GM23338 (cell line): Measurements from ENCODE around the gene CD72.

Experiments
- CREB1 ChIP-seq: fragments of 250-450 bp; sonication (Bioruptor Pico); IDR thresholded peaks from 2 replicates; pipeline ENCODE4 v1.5.0; 2020; ENCODE audit warnings: low read depth, mild to moderate bottlenecking, moderate library complexity
- CTCF ChIP-seq, 2 experiments: fragments of 200-600 bp in 1 of 2; sonication (generic) in 1 of 2; conservative IDR thresholded peaks; 2 replicates each; pipeline versions ENCODE4 v1.5.1 to v1.6.1; 2016 to 2017; ENCODE audit warnings: antibody characterized with exemption in 2 of 2, low read depth in 2 of 2, mild to moderate bottlenecking in 2 of 2, moderate library complexity in 1 of 2
- EZH2 ChIP-seq: fragments of 200-600 bp; sonication (generic); IDR thresholded peaks from one replicate; pipeline ENCODE4 v1.8.0; 2017; ENCODE audit warnings: antibody characterized with exemption, mild to moderate bottlenecking, low read depth; ENCODE audit not compliant: unreplicated experiment
- EZH2phosphoT487 ChIP-seq: fragments of 200-600 bp; sonication (generic); IDR thresholded peaks from one replicate; pipeline ENCODE4 v1.8.1; 2018; ENCODE audit warnings: antibody characterized with exemption; ENCODE audit not compliant: unreplicated experiment
- NANOG ChIP-seq: IDR thresholded peaks from 2 replicates; pipeline ENCODE4 v1.6.1; 2016; ENCODE audit warnings: antibody characterized with exemption, borderline replicate concordance
- POLR2AphosphoS5 ChIP-seq: IDR thresholded peaks from 2 replicates; pipeline ENCODE4 v1.6.1; 2016; ENCODE audit warnings: antibody characterized with exemption, low read depth
- ZNF114 ChIP-seq: fragments of 250-450 bp; sonication (Bioruptor Pico); IDR thresholded peaks from 2 replicates; pipeline ENCODE4 v1.5.0; 2020; ENCODE audit warnings: mild to moderate bottlenecking, moderate library complexity
- ZNF331 ChIP-seq: fragments of 250-450 bp; sonication (Bioruptor Pico); IDR thresholded peaks from 2 replicates; pipeline ENCODE4 v1.5.0; 2020; ENCODE audit warnings: low read depth, mild to moderate bottlenecking, moderate library complexity
- TF ChIP-seq, protein P1 (sequence below): IDR thresholded peaks from one replicate; pipeline ENCODE4 v1.6.1; 2018; ENCODE audit warnings: antibody characterized with exemption; ENCODE audit not compliant: unreplicated experiment
- TF ChIP-seq, protein P2 (sequence below): IDR thresholded peaks from 2 replicates; pipeline ENCODE4 v1.6.1; 2016; ENCODE audit warnings: antibody characterized with exemption
- TF ChIP-seq, protein P3 (sequence below): fragments of 250-450 bp; sonication (Bioruptor Pico); IDR thresholded peaks from 2 replicates; pipeline ENCODE4 v1.5.0; 2020; ENCODE audit warnings: mild to moderate bottlenecking, moderate library complexity

DNA sequence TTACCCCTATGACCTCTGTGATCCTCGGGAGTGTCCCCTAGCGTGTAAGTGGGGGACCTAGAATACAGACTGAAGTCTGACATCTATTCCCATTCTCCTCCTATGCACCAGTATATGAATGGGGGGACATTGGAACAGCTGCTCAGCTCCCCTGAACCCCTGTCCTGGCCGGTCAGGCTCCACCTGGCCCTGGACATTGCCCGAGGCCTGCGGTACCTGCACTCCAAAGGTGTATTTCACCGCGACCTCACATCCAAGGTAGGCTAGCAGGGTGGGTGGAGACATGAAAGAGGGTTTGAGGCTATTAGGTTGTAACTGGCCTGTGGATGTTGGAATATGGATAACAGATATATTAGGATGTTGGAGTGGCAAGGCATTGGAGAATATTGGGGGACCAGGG lies 11.5 kb downstream of the CD72 start:
- TF ChIP-seq CTCF (conservative IDR thresholded peaks at IDR 0.05; ENCODE audit: low read depth in 2 of 2): no peak
- no peak for TF ChIP-seq EZH2
- no peak for TF ChIP-seq CREB1 (CRISPR knock-in tag)
- TF ChIP-seq, protein P1, sequence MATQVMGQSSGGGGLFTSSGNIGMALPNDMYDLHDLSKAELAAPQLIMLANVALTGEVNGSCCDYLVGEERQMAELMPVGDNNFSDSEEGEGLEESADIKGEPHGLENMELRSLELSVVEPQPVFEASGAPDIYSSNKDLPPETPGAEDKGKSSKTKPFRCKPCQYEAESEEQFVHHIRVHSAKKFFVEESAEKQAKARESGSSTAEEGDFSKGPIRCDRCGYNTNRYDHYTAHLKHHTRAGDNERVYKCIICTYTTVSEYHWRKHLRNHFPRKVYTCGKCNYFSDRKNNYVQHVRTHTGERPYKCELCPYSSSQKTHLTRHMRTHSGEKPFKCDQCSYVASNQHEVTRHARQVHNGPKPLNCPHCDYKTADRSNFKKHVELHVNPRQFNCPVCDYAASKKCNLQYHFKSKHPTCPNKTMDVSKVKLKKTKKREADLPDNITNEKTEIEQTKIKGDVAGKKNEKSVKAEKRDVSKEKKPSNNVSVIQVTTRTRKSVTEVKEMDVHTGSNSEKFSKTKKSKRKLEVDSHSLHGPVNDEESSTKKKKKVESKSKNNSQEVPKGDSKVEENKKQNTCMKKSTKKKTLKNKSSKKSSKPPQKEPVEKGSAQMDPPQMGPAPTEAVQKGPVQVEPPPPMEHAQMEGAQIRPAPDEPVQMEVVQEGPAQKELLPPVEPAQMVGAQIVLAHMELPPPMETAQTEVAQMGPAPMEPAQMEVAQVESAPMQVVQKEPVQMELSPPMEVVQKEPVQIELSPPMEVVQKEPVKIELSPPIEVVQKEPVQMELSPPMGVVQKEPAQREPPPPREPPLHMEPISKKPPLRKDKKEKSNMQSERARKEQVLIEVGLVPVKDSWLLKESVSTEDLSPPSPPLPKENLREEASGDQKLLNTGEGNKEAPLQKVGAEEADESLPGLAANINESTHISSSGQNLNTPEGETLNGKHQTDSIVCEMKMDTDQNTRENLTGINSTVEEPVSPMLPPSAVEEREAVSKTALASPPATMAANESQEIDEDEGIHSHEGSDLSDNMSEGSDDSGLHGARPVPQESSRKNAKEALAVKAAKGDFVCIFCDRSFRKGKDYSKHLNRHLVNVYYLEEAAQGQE: no peak
- TF ChIP-seq ZNF331 (CRISPR knock-in tag): no peak
- TF ChIP-seq EZH2phosphoT487: no peak
- no peak for TF ChIP-seq ZNF114 (CRISPR knock-in tag)
- no peak for TF ChIP-seq POLR2AphosphoS5
- TF ChIP-seq, protein P2, sequence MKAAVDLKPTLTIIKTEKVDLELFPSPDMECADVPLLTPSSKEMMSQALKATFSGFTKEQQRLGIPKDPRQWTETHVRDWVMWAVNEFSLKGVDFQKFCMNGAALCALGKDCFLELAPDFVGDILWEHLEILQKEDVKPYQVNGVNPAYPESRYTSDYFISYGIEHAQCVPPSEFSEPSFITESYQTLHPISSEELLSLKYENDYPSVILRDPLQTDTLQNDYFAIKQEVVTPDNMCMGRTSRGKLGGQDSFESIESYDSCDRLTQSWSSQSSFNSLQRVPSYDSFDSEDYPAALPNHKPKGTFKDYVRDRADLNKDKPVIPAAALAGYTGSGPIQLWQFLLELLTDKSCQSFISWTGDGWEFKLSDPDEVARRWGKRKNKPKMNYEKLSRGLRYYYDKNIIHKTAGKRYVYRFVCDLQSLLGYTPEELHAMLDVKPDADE: no peak
- TF ChIP-seq NANOG: no peak
- TF ChIP-seq, protein P3, sequence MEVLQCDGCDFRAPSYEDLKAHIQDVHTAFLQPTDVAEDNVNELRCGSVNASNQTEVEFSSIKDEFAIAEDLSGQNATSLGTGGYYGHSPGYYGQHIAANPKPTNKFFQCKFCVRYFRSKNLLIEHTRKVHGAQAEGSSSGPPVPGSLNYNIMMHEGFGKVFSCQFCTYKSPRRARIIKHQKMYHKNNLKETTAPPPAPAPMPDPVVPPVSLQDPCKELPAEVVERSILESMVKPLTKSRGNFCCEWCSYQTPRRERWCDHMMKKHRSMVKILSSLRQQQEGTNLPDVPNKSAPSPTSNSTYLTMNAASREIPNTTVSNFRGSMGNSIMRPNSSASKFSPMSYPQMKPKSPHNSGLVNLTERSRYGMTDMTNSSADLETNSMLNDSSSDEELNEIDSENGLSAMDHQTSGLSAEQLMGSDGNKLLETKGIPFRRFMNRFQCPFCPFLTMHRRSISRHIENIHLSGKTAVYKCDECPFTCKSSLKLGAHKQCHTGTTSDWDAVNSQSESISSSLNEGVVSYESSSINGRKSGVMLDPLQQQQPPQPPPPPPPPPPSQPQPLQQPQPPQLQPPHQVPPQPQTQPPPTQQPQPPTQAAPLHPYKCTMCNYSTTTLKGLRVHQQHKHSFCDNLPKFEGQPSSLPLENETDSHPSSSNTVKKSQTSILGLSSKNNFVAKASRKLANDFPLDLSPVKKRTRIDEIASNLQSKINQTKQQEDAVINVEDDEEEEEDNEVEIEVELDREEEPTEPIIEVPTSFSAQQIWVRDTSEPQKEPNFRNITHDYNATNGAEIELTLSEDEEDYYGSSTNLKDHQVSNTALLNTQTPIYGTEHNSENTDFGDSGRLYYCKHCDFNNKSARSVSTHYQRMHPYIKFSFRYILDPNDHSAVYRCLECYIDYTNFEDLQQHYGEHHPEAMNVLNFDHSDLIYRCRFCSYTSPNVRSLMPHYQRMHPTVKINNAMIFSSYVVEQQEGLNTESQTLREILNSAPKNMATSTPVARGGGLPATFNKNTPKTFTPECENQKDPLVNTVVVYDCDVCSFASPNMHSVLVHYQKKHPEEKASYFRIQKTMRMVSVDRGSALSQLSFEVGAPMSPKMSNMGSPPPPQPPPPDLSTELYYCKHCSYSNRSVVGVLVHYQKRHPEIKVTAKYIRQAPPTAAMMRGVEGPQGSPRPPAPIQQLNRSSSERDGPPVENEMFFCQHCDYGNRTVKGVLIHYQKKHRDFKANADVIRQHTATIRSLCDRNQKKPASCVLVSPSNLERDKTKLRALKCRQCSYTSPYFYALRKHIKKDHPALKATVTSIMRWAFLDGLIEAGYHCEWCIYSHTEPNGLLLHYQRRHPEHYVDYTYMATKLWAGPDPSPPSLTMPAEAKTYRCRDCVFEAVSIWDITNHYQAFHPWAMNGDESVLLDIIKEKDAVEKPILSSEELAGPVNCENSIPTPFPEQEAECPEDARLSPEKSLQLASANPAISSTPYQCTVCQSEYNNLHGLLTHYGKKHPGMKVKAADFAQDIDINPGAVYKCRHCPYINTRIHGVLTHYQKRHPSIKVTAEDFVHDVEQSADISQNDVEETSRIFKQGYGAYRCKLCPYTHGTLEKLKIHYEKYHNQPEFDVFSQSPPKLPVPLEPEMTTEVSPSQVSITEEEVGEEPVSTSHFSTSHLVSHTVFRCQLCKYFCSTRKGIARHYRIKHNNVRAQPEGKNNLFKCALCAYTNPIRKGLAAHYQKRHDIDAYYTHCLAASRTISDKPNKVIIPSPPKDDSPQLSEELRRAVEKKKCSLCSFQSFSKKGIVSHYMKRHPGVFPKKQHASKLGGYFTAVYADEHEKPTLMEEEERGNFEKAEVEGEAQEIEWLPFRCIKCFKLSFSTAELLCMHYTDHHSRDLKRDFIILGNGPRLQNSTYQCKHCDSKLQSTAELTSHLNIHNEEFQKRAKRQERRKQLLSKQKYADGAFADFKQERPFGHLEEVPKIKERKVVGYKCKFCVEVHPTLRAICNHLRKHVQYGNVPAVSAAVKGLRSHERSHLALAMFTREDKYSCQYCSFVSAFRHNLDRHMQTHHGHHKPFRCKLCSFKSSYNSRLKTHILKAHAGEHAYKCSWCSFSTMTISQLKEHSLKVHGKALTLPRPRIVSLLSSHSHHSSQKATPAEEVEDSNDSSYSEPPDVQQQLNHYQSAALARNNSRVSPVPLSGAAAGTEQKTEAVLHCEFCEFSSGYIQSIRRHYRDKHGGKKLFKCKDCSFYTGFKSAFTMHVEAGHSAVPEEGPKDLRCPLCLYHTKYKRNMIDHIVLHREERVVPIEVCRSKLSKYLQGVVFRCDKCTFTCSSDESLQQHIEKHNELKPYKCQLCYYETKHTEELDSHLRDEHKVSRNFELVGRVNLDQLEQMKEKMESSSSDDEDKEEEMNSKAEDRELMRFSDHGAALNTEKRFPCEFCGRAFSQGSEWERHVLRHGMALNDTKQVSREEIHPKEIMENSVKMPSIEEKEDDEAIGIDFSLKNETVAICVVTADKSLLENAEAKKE (CRISPR knock-in tag): no peak
